IMR-90 (cell line): ENCODE results near the gene CFDP1. TPM values are rescaled to one million over a fixed set of nuclear protein-coding genes. Genes with fewer than 3 reads are reported as not detected.

Experiments
- ATAC-seq: fragments of 200-7000 bp; cut with Tn5 transposase; 2 replicates; pipeline ENCODE4 v1.9.1; 2020; ENCODE audit warnings: low read depth, mild to moderate bottlenecking, moderate library complexity
- BruUV-seq: library from RNA; stranded (reverse); fragments of 400-500 nt; replicated peaks from 2 replicates; lab custom pipeline; 2021; lab: Mats Ljungman, UMichigan
- CTCF ChIA-PET: fragments of 300-600 bp; formaldehyde crosslinking; extraction: SDS; loops from one replicate; lab custom pipeline; 2021; ENCODE audit warnings: antibody characterized with exemption; lab: Yijun Ruan, JAX
- POLR2A ChIA-PET: fragments of 300-600 bp; sonication (Branson Sonifier 250); formaldehyde crosslinking; loops from one replicate; lab custom pipeline; 2022; ENCODE audit warnings: antibody characterized with exemption; ENCODE audit not compliant: unreplicated experiment; lab: Charles Lee
- DNase-seq: peaks from one replicate; pipeline ENCODE4 v3.0.0; 2013
- H2AFZ ChIP-seq: replicated peaks from 2 replicates; pipeline ENCODE3; 2013; ENCODE audit warnings: low read length, mild to moderate bottlenecking; ENCODE audit not compliant: poor library complexity
- H2AK5ac ChIP-seq: 2 replicates; pipeline ENCODE4 v1.6.1; 2013; ENCODE audit warnings: low read depth, low read length, inconsistent platforms
- H2AK9ac ChIP-seq: replicated peaks from 2 replicates; pipeline ENCODE3; 2013; ENCODE audit warnings: mild to moderate bottlenecking, low read depth, low read length, moderate library complexity; ENCODE audit not compliant: poor library complexity
- H2BK120ac ChIP-seq: 2 replicates; pipeline ENCODE4 v1.6.1; 2013; ENCODE audit warnings: low read depth, low read length, inconsistent platforms
- H2BK15ac ChIP-seq: 3 replicates; pipeline ENCODE4 v1.6.1; 2013; ENCODE audit warnings: low read depth, low read length, inconsistent platforms
- H2BK20ac ChIP-seq: 2 replicates; pipeline ENCODE4 v1.6.1; 2013; ENCODE audit warnings: low read depth, mild to moderate bottlenecking, inconsistent platforms, low read length, moderate library complexity
- H2BK5ac ChIP-seq: 2 replicates; pipeline ENCODE4 v1.6.1; 2013; ENCODE audit warnings: mild to moderate bottlenecking, low read depth, low read length, inconsistent platforms; ENCODE audit not compliant: poor library complexity, severe bottlenecking
- H3K14ac ChIP-seq: replicated peaks from 2 replicates; pipeline ENCODE4 v1.6.1; 2013; ENCODE audit warnings: low read depth, low read length, inconsistent platforms
- H3K18ac ChIP-seq: 2 replicates; pipeline ENCODE4 v1.6.1; 2013; ENCODE audit warnings: low read depth, low read length, control low read depth
- H3K23ac ChIP-seq: 2 replicates; pipeline ENCODE4 v1.6.1; 2013; ENCODE audit warnings: low read depth, low read length, inconsistent platforms
- H3K27ac ChIP-seq: 2 replicates; pipeline ENCODE4 v1.5.1; 2013; ENCODE audit warnings: mild to moderate bottlenecking, control low read depth, low read length; ENCODE audit not compliant: insufficient read depth
- H3K27me3 ChIP-seq: 2 replicates; pipeline ENCODE4 v1.6.1; 2013; ENCODE audit warnings: low read length; ENCODE audit not compliant: control insufficient read depth, insufficient read depth
- H3K36me3 ChIP-seq: 2 replicates; pipeline ENCODE4 v1.6.1; 2013; ENCODE audit warnings: low read length, mixed read lengths; ENCODE audit not compliant: control insufficient read depth, insufficient read depth
- H3K4ac ChIP-seq: 2 replicates; pipeline ENCODE4 v1.6.1; 2013; ENCODE audit warnings: low read depth, low read length, inconsistent platforms
- H3K4me1 ChIP-seq: 2 replicates; pipeline ENCODE4 v1.6.1; 2013; ENCODE audit warnings: low read length, mixed read lengths; ENCODE audit not compliant: control insufficient read depth, insufficient read depth
- H3K4me2 ChIP-seq: 2 replicates; pipeline ENCODE4 v1.6.1; 2013; ENCODE audit warnings: low read depth, mild to moderate bottlenecking, control low read depth, low read length, moderate library complexity
- H3K4me3 ChIP-seq: 2 replicates; pipeline ENCODE4 v1.5.1; 2013; ENCODE audit warnings: low read depth, mild to moderate bottlenecking, control low read depth, low read length, moderate library complexity; ENCODE audit not compliant: insufficient read depth
- H3K56ac ChIP-seq: 2 replicates; pipeline ENCODE4 v1.6.1; 2013; ENCODE audit warnings: low read length, inconsistent platforms; ENCODE audit not compliant: insufficient read depth; ENCODE audit errors: extremely low read depth
- H3K79me1 ChIP-seq, 2 experiments: 2 replicates each; pipeline ENCODE4 v1.6.1; 2013; ENCODE audit warnings: low read length in 2 of 2, inconsistent platforms in 1 of 2, low read depth in 1 of 2
- H3K9ac ChIP-seq: 2 replicates; pipeline ENCODE4 v1.6.1; 2013; ENCODE audit warnings: low read depth, low read length, control low read depth
- H3K9me1 ChIP-seq: 2 replicates; pipeline ENCODE4 v1.6.1; 2013; ENCODE audit warnings: low read length, inconsistent platforms; ENCODE audit not compliant: insufficient read depth
- H3K9me3 ChIP-seq: 2 replicates; pipeline ENCODE4 v1.6.1; 2013; ENCODE audit warnings: low read length; ENCODE audit not compliant: control insufficient read depth, insufficient read depth
- H4K20me1 ChIP-seq: 2 replicates; pipeline ENCODE4 v1.6.1; 2013; ENCODE audit warnings: low read length, inconsistent platforms; ENCODE audit not compliant: insufficient read depth
- H4K5ac ChIP-seq: 2 replicates; pipeline ENCODE4 v1.6.1; 2013; ENCODE audit warnings: mild to moderate bottlenecking, low read depth, low read length, control low read depth
- H4K8ac ChIP-seq, 2 experiments: 2 replicates each; pipeline ENCODE4 v1.6.1; 2013; ENCODE audit warnings: low read depth in 2 of 2, low read length in 2 of 2, control low read depth in 1 of 2, inconsistent platforms in 1 of 2
- H4K91ac ChIP-seq: 2 replicates; pipeline ENCODE4 v1.6.1; 2013; ENCODE audit warnings: low read depth, low read length, inconsistent platforms; ENCODE audit not compliant: insufficient read depth
- BHLHE40 ChIP-seq: fragments of 150-350 bp; IDR thresholded peaks from 2 replicates; pipeline ENCODE4 v1.6.1; 2016; ENCODE audit warnings: mild to moderate bottlenecking, low read depth, low read length
- CEBPB ChIP-seq: IDR thresholded peaks from 2 replicates; pipeline ENCODE4 v1.6.1; 2012; ENCODE audit warnings: low read depth, low read length, improper control_type of control experiment
- CHD1 ChIP-seq: IDR thresholded peaks from 2 replicates; pipeline ENCODE4 v1.6.1; 2012; ENCODE audit warnings: low read depth, low read length, improper control_type of control experiment
- CTCF ChIP-seq: conservative IDR thresholded peaks from 2 replicates; pipeline ENCODE4 v1.5.1; 2012; ENCODE audit warnings: mild to moderate bottlenecking, low read depth, low read length, improper control_type of control experiment
- ELK1 ChIP-seq: fragments of 150-350 bp; IDR thresholded peaks from 2 replicates; pipeline ENCODE4 v1.6.1; 2016; ENCODE audit warnings: low read depth, mild to moderate bottlenecking, low read length, moderate library complexity, borderline replicate concordance
- MAFK ChIP-seq: IDR thresholded peaks from 2 replicates; pipeline ENCODE4 v1.6.1; 2012; ENCODE audit warnings: low read depth, low read length, improper control_type of control experiment
- MXI1 ChIP-seq: IDR thresholded peaks from 2 replicates; pipeline ENCODE4 v1.6.1; 2012; ENCODE audit warnings: low read depth, mild to moderate bottlenecking, low read length, moderate library complexity, borderline replicate concordance
- NFE2L2 ChIP-seq: fragments of 150-350 bp; IDR thresholded peaks from 2 replicates; pipeline ENCODE4 v1.6.1; 2016; ENCODE audit warnings: low read depth, mild to moderate bottlenecking, low read length
- POLR2A ChIP-seq: IDR thresholded peaks from 2 replicates; pipeline ENCODE4 v1.6.1; 2012; ENCODE audit warnings: mild to moderate bottlenecking, low read depth, low read length
- RAD21 ChIP-seq: IDR thresholded peaks from 2 replicates; pipeline ENCODE4 v1.6.1; 2012; ENCODE audit warnings: low read length, improper control_type of control experiment
- RCOR1 ChIP-seq: IDR thresholded peaks from 2 replicates; pipeline ENCODE4 v1.6.1; 2012; ENCODE audit warnings: mild to moderate bottlenecking, low read length, improper control_type of control experiment; ENCODE audit not compliant: insufficient replicate concordance
- RFX5 ChIP-seq: IDR thresholded peaks from 2 replicates; pipeline ENCODE4 v1.8.0; 2012; ENCODE audit warnings: low read depth, mild to moderate bottlenecking, low read length, moderate library complexity
- SMC3 ChIP-seq: fragments of 150-350 bp; IDR thresholded peaks from 2 replicates; pipeline ENCODE4 v1.6.1; 2016; ENCODE audit warnings: low read depth, mild to moderate bottlenecking, antibody characterized with exemption, low read length, moderate library complexity
- WGBS, 2 experiments: methylation state at CpG; one replicate each; pipeline versions ENCODE4 v1.1.5 to v1.1.7; 2013; ENCODE audit warnings: missing lambda C conversion rate in 2 of 2; ENCODE audit not compliant: insufficient read length in 1 of 2; ENCODE audit errors: extremely low coverage in 2 of 2; 5-methylcytosine and 5-hydroxymethylcytosine counted together
- dilution Hi-C: fragments of 300-500 bp; cut with HindIII; formaldehyde crosslinking; loops from one replicate; pipeline ENCODE4 v1.14.3; 2018; ENCODE audit warnings: low sequenced_read_pairs; ENCODE audit not compliant: unreplicated experiment
- in situ Hi-C: fragments of 300-500 bp; cut with MboI; formaldehyde crosslinking; loops from 3 replicates; pipeline ENCODE4 v1.14.3; 2019; ENCODE audit warnings: low sequenced_read_pairs, inconsistent platforms, mixed read lengths
- intact Hi-C: fragments of 100-400 bp; cut with micrococcal nuclease; formaldehyde crosslinking; loops from 2 replicates; pipeline ENCODE4 v1.10.0; 2022
- polyA plus RNA-seq, 3 experiments: library from polyadenylated mRNA; depleted of rRNA; stranded (reverse); fragments of >200 nt; gene quantifications; 2 replicates each; pipeline ENCODE4 v1.2.3, GENCODE V29; 2012; ENCODE audit warnings: low replicate concordance in 1 of 3
- total RNA-seq: library from RNA; depleted of rRNA; stranded (reverse); fragments of >200 nt; gene quantifications from 2 replicates; pipeline ENCODE4 v1.2.3, GENCODE V29; 2012

CFDP1 gene
- total and polyA plus RNA-seq, 2 of the 4 experiments (the other 2 are of a cell fraction): 15.6 to 38.7 TPM

GRCh38 chr16:75304521-75305363 is 128.6 kb downstream of the CFDP1 start:
- in situ Hi-C loops: loop anchor here (5.0 kb wide), 1 partner anchor 68 kb away; no protein-coding TSS in a partner anchor
- Histone ChIP-seq H3K18ac (peak overlapping the region; percentile 28), H3K4me3 (no peak overlapping the region), H3K4me2 (peak overlapping the region; percentile 14), H2BK15ac (peak overlapping the region; percentile 79), H4K8ac (peak overlapping the region; percentile 52 to 88), H4K5ac (peak overlapping the region; percentile 10), H3K4ac (peak overlapping the region; percentile 94), H3K9me1 (peaks cover 13% of the 10 kb centered on the region), H3K27ac (peak overlapping the region; percentile 92), H3K14ac (peak overlapping the region; percentile 95), H3K79me1 (peaks cover 9 to 44% of the 10 kb centered on the region in 2 experiments; a peak in 3 of 4 replicates), H2BK120ac (peak overlapping the region; percentile 91), H2AK9ac (peak overlapping the region; percentile 95), H3K23ac (peak overlapping the region; percentile 74), H2BK5ac (peak overlapping the region; percentile 98), H3K56ac (peak overlapping the region; percentile 84), H3K9ac (peak overlapping the region; percentile 40; the same call in 1 of the 2 replicates), H2BK20ac (peak overlapping the region; percentile 91), H3K9me3 (no peaks in the 10 kb centered on the region), H4K20me1 (peaks cover 4% of the 10 kb centered on the region; the same call in 1 of the 2 replicates), H3K36me3 (peaks cover 16% of the 10 kb centered on the region), H3K27me3 (no peaks in the 10 kb centered on the region), H2AK5ac (peak overlapping the region; percentile 95), H2AFZ (peak overlapping the region; percentile 78), H4K91ac (peak overlapping the region; percentile 93), H3K4me1 (peaks cover 18% of the 10 kb centered on the region)
- POLR2A ChIA-PET: no interaction called here
- intact Hi-C loops: loop anchor here (1.0 to 2.0 kb wide), 2 partner anchors 68 to 81 kb away; no protein-coding TSS in a partner anchor
- CTCF ChIA-PET: interaction anchor here (0.6 to 1.4 kb wide), 5 partner anchors 8 to 66 kb away, joined by 3 to 6 read pairs (median 3); partner anchors contain the start of gene BCAR1
- DNase-seq: peak; percentile 89
- 40% methylated on average over 1 of the region's 4 CpGs; no CpG with 5 or more reads in 1 of the 2 experiments for WGBS, 2 experiments
- dilution Hi-C loops: no loop called here
- BruUV-seq: no TSS peak
- ATAC-seq: peak; percentile 45
- TF ChIP-seq ELK1 (no peak), CHD1 (no peak), RCOR1 (no peak), CTCF (0 out of 2 replicates have a peak, but pooled peaks have one; percentile 6), SMC3 (0 out of 2 replicates have a peak, but pooled peaks have one; percentile 20), NFE2L2 (no peak), MXI1 (no peak), RAD21 (peak; percentile 17; the same call in 1 of the 2 replicates), POLR2A (0 out of 2 replicates have a peak, but pooled peaks have one; percentile 24), MAFK (peak; percentile 35; the same call in 1 of the 2 replicates), BHLHE40 (no peak), CEBPB (peak; percentile 39; the same call in 1 of the 2 replicates), RFX5 (no peak)
